Activated T-cell treated with anti-CD3 and anti-CD28 coated beads, Interleukin-2, amount 50 U/mL, for 4 hours (primary cell): Measurements from ENCODE around the gene PAOX. TPM values are rescaled to one million over a fixed set of nuclear protein-coding genes. Genes with fewer than 3 reads are reported as not detected.

Source experiments
- ATAC-seq, 2 donors: fragments of 200-7000 bp; cut with Tn5 transposase; one replicate each; pipeline ENCODE4 v1.10.0; 2021
- DNase-seq: peaks from one replicate; pipeline ENCODE4 v3.0.0-alpha.2; 2020
- H3K27me3 Mint-ChIP-seq: one replicate; pipeline ENCODE4 v1.8.0; 2021; ENCODE audit warnings: low read depth, mixed read lengths
- H3K36me3 Mint-ChIP-seq: one replicate; pipeline ENCODE4 v1.8.0; 2022; ENCODE audit warnings: mixed read lengths; ENCODE audit not compliant: insufficient read depth
- H3K4me1 Mint-ChIP-seq: one replicate; pipeline ENCODE4 v1.8.0; 2021; ENCODE audit warnings: low read depth, mixed read lengths
- H3K4me3 Mint-ChIP-seq: one replicate; pipeline ENCODE4 v1.8.0; 2021; ENCODE audit warnings: mild to moderate bottlenecking, moderate library complexity, mixed read lengths
- H3K9me3 Mint-ChIP-seq: one replicate; pipeline ENCODE4 v1.8.0; 2021; ENCODE audit warnings: mixed read lengths
- total RNA-seq, 3 donors: library from RNA; stranded (reverse); gene quantifications; one replicate each; pipeline ENCODE4 v1.2.1, GENCODE V29; 2021

Gene PAOX
- total RNA-seq, 3 donors from 2014 or later = 2.6 to 3.2 (median 2.9) TPM

- H3K4me1 Mint-ChIP-seq = no peaks in the 10 kb centered on the region
- H3K27me3 Mint-ChIP-seq = peaks cover 43% of the 10 kb centered on the region
- no peak for ATAC-seq
- no peak overlapping the region for H3K4me3 Mint-ChIP-seq
- no peaks in the 10 kb centered on the region for H3K36me3 Mint-ChIP-seq
- DNase-seq = no peak
- no peaks in the 10 kb centered on the region for H3K9me3 Mint-ChIP-seq
Observed at GRCh38 chr10:133342942-133343341, 36.1 kb upstream of the PAOX start.

- H3K27me3 Mint-ChIP-seq = peaks cover 43% of the 10 kb centered on the region
- H3K4me3 Mint-ChIP-seq = no peak overlapping the region
Observed at GRCh38 chr10:133343558-133343957, 35.5 kb upstream of the PAOX start.

GRCh38 chr10:133344236-133344635 lies 34.8 kb upstream of the PAOX start:
- DNase-seq = no peak
- H3K4me3 Mint-ChIP-seq = no peak overlapping the region
- H3K36me3 Mint-ChIP-seq = no peaks in the 10 kb centered on the region
- H3K4me1 Mint-ChIP-seq = peaks cover 2% of the 10 kb centered on the region
- H3K27me3 Mint-ChIP-seq = peaks cover 48% of the 10 kb centered on the region
- H3K9me3 Mint-ChIP-seq = no peaks in the 10 kb centered on the region
- ATAC-seq = no peak

More at GRCh38 chr10:133343558-133343957, 35.5 kb upstream of the PAOX start:
- Mint-ChIP-seq H3K4me1 (no peaks in the 10 kb centered on the region), H3K36me3 (no peaks in the 10 kb centered on the region), H3K9me3 (no peaks in the 10 kb centered on the region)
- no peak for ATAC-seq
- DNase-seq = no peak

GRCh38 chr10:133346413-133346812 lies 32.6 kb upstream of the PAOX start:
- Mint-ChIP-seq H3K4me1 (peaks cover 3% of the 10 kb centered on the region), H3K4me3 (no peak overlapping the region), H3K36me3 (no peaks in the 10 kb centered on the region), H3K9me3 (no peaks in the 10 kb centered on the region), H3K27me3 (peaks cover 49% of the 10 kb centered on the region)
- DNase-seq (no peak), ATAC-seq (no peak)

GRCh38 chr10:133347710-133348517 lies 31.1 kb upstream of the PAOX start:
- Mint-ChIP-seq H3K9me3 (no peaks in the 10 kb centered on the region), H3K4me3 (no peak overlapping the region), H3K36me3 (no peaks in the 10 kb centered on the region), H3K4me1 (peaks cover 3% of the 10 kb centered on the region), H3K27me3 (peaks cover 42% of the 10 kb centered on the region)
- no peak for ATAC-seq
- no peak for DNase-seq

GRCh38 chr10:133349160-133349568 lies 29.9 kb upstream of the PAOX start:
- ATAC-seq (no peak), DNase-seq (no peak)
- Mint-ChIP-seq H3K36me3 (no peaks in the 10 kb centered on the region), H3K9me3 (no peaks in the 10 kb centered on the region), H3K4me3 (no peak overlapping the region), H3K4me1 (peaks cover 3% of the 10 kb centered on the region), H3K27me3 (peaks cover 32% of the 10 kb centered on the region)

GRCh38 chr10:133349577-133350011 lies 29.5 kb upstream of the PAOX start:
- Mint-ChIP-seq H3K9me3 (no peaks in the 10 kb centered on the region), H3K36me3 (no peaks in the 10 kb centered on the region), H3K4me3 (no peak overlapping the region), H3K4me1 (peaks cover 3% of the 10 kb centered on the region), H3K27me3 (peaks cover 28% of the 10 kb centered on the region)
- DNase-seq (no peak), ATAC-seq (no peak)

- H3K4me1 Mint-ChIP-seq = peaks cover 3% of the 10 kb centered on the region
Observed at GRCh38 chr10:133350283-133350949, 28.6 kb upstream of the PAOX start.

GRCh38 chr10:133350950-133351329 lies 28.1 kb upstream of the PAOX start:
- ATAC-seq (no peak), DNase-seq (no peak)
- H3K9me3 Mint-ChIP-seq = no peaks in the 10 kb centered on the region
- peaks cover 3% of the 10 kb centered on the region for H3K36me3 Mint-ChIP-seq
- H3K4me1 Mint-ChIP-seq = peaks cover 3% of the 10 kb centered on the region
- H3K27me3 Mint-ChIP-seq = peaks cover 14% of the 10 kb centered on the region
- H3K4me3 Mint-ChIP-seq = no peak overlapping the region

More at GRCh38 chr10:133350283-133350949, 28.6 kb upstream of the PAOX start:
- Mint-ChIP-seq H3K9me3 (no peaks in the 10 kb centered on the region), H3K4me3 (no peak overlapping the region), H3K36me3 (peaks cover under 1% of the 10 kb centered on the region), H3K27me3 (peaks cover 19% of the 10 kb centered on the region)
- DNase-seq (no peak), ATAC-seq (no peak)

GRCh38 chr10:133351408-133352318 lies 27.4 kb upstream of the PAOX start:
- peaks cover 10% of the 10 kb centered on the region for H3K27me3 Mint-ChIP-seq
- H3K9me3 Mint-ChIP-seq = no peaks in the 10 kb centered on the region
- DNase-seq = no peak
- no peak for ATAC-seq
- H3K4me3 Mint-ChIP-seq = no peak overlapping the region
- H3K4me1 Mint-ChIP-seq = peaks cover 6% of the 10 kb centered on the region
- peaks cover 3% of the 10 kb centered on the region for H3K36me3 Mint-ChIP-seq

- Mint-ChIP-seq H3K9me3 (no peaks in the 10 kb centered on the region), H3K4me1 (peaks cover 6% of the 10 kb centered on the region), H3K36me3 (peaks cover 3% of the 10 kb centered on the region), H3K27me3 (peaks cover 6% of the 10 kb centered on the region), H3K4me3 (no peak overlapping the region)
- DNase-seq = no peak
- ATAC-seq = no peak
Observed at GRCh38 chr10:133353202-133353959, 25.7 kb upstream of the PAOX start.

GRCh38 chr10:133353988-133354605 lies 25.0 kb upstream of the PAOX start:
- peaks cover 2% of the 10 kb centered on the region for H3K27me3 Mint-ChIP-seq
- peaks cover 3% of the 10 kb centered on the region for H3K36me3 Mint-ChIP-seq
- no peak overlapping the region for H3K4me3 Mint-ChIP-seq
- H3K4me1 Mint-ChIP-seq = peaks cover 5% of the 10 kb centered on the region
- ATAC-seq (no peak), DNase-seq (no peak)
- no peaks in the 10 kb centered on the region for H3K9me3 Mint-ChIP-seq

- H3K9me3 Mint-ChIP-seq = no peaks in the 10 kb centered on the region
- H3K27me3 Mint-ChIP-seq = no peaks in the 10 kb centered on the region
- DNase-seq (no peak), ATAC-seq (no peak)
- H3K36me3 Mint-ChIP-seq = peaks cover 3% of the 10 kb centered on the region
- H3K4me1 Mint-ChIP-seq = peaks cover 3% of the 10 kb centered on the region
- H3K4me3 Mint-ChIP-seq = no peak overlapping the region
Observed at GRCh38 chr10:133354672-133355240, 24.3 kb upstream of the PAOX start.
